Gastroesophageal sphincter (tissue), 4 donors: ENCODE results near the gene BRD1. TPM values are rescaled to one million over a fixed set of nuclear protein-coding genes. Genes with fewer than 3 reads are reported as not detected.
A peak's percentile ranks its signal among the peaks of the same experiment; 100 is the strongest.

ENCODE experiments used
- ATAC-seq: fragments of 150-250 bp; one replicate; pipeline ENCODE4 v1.9.1; 2016; ENCODE audit warnings: mild to moderate bottlenecking, moderate library complexity
- H3K27ac ChIP-seq, 4 donors: fragments of 200-600 bp; sonication (generic) in 3 of 4; 1 replicate in 3 of 4; 2 replicates in 1 of 4; pipeline ENCODE4 v1.5.1; 2016 to 2019
- H3K27me3 ChIP-seq: fragments of 200-600 bp; sonication (generic); one replicate; pipeline ENCODE4 v1.5.1; 2019
- H3K36me3 ChIP-seq, 2 donors: fragments of 200-600 bp; sonication (generic); one replicate each; pipeline ENCODE4 v1.5.1; 2019; ENCODE audit warnings: control low read depth in 1 of 2
- H3K4me1 ChIP-seq, 3 donors: fragments of 200-600 bp; sonication (generic); 1 replicate in 2 of 3; 2 replicates in 1 of 3; pipeline ENCODE4 v1.5.1; 2016 to 2019; ENCODE audit warnings: control low read depth in 2 of 3
- H3K4me3 ChIP-seq, 2 donors: fragments of 200-600 bp; sonication (generic); one replicate each; pipeline ENCODE4 v1.5.1; 2019; ENCODE audit warnings: mild to moderate bottlenecking in 1 of 2, moderate library complexity in 1 of 2
- H3K9me3 ChIP-seq, 3 donors: fragments of 200-600 bp; sonication (generic); one replicate each; pipeline ENCODE4 v1.5.1; 2017 to 2019; ENCODE audit warnings: control low read depth in 2 of 3
- EP300 ChIP-seq: sonication (generic); formaldehyde crosslinking; IDR thresholded peaks from one replicate; pipeline ENCODE4 v1.6.1; 2017; ENCODE audit warnings: antibody characterized with exemption, mild to moderate bottlenecking
- POLR2A ChIP-seq, 2 donors: fragments of 450-650 bp; IDR thresholded peaks; one replicate each; pipeline ENCODE4 v1.6.1; 2017; ENCODE audit warnings: antibody characterized with exemption in 2 of 2, mild to moderate bottlenecking in 2 of 2, moderate library complexity in 1 of 2
- POLR2AphosphoS5 ChIP-seq: sonication (generic); formaldehyde crosslinking; IDR thresholded peaks from one replicate; pipeline ENCODE4 v1.6.1; 2017; ENCODE audit warnings: antibody characterized with exemption
- WGBS, 2 donors: methylation state at CpG; one replicate each; pipeline ENCODE4 v1.1.5; 2018; ENCODE audit warnings: low coverage in 1 of 2; 5-methylcytosine and 5-hydroxymethylcytosine counted together
- total RNA-seq, 4 donors: library from RNA; depleted of rRNA; stranded (reverse); fragments of >200 nt; gene quantifications; one replicate each; pipeline ENCODE4 v1.1.0, GENCODE V29; 2016
- TF ChIP-seq, protein P1 (sequence below), 4 experiments: fragments of 200-600 bp in 2 of 4; fragments of 450-650 bp in 2 of 4; sonication (generic) in 1 of 4; IDR thresholded peaks; one replicate each; pipeline ENCODE4 v1.5.1; 2017 to 2019; ENCODE audit warnings: antibody characterized with exemption in 4 of 4, mild to moderate bottlenecking in 2 of 4, moderate library complexity in 2 of 4

Gene BRD1
- total RNA-seq, 4 donors from 2014 or later = 36.0 to 66.0 (median 45.5) TPM

DNA sequence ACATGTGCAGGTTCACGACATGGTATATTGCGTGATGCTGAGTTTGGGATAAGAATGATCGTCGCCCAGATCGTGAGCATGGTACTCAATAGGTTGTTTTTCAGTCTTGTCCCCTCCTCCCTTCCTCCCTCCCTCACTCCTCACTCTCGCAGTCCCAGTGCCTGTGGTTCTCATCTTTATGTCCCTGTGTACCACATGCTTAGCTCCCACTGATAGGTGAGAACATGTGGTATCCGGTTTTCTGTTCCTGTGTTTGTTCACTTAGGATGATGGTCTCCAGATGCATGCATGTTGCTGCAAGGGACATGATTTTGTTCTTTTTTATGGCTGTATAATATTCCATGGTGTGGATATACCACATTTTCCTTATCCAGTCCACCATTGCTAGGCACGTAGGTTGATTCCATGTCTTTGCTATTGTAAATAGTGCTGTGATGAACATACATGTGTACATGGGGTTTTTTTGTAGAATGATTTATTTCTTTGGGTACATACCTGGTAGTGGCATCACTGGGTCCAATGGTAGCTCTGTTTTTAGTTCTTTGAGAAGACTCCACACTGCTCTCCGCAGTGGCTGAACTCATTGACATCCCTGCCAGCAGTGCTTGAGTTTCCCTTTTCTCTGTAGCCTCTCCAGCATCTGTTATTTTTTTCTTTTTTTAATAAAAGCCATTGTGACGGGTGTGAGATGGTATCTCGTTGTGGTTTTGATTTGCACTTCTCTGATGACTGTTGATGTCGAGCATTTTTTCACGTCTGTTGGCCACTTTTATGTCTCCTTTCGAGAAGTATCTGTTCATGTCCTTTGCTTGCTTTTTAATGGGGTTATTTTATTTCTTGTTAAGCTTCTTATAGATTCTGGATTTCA is 42.4 kb upstream of the BRD1 start:
- Histone ChIP-seq H3K27ac (no peak overlapping the region), H3K27me3 (no peaks in the 10 kb centered on the region), H3K4me3 (no peak overlapping the region), H3K36me3 (peaks cover 0 to 21% of the 10 kb centered on the region in 2 donors), H3K4me1 (no peaks in the 10 kb centered on the region), H3K9me3 (peaks cover 0 to 46% (median 0%) of the 10 kb centered on the region in 3 donors)
- 95% methylated on average over 12 to 13 of the region's 14 CpGs for WGBS, 2 donors
- ATAC-seq = no peak
- TF ChIP-seq, protein P1, sequence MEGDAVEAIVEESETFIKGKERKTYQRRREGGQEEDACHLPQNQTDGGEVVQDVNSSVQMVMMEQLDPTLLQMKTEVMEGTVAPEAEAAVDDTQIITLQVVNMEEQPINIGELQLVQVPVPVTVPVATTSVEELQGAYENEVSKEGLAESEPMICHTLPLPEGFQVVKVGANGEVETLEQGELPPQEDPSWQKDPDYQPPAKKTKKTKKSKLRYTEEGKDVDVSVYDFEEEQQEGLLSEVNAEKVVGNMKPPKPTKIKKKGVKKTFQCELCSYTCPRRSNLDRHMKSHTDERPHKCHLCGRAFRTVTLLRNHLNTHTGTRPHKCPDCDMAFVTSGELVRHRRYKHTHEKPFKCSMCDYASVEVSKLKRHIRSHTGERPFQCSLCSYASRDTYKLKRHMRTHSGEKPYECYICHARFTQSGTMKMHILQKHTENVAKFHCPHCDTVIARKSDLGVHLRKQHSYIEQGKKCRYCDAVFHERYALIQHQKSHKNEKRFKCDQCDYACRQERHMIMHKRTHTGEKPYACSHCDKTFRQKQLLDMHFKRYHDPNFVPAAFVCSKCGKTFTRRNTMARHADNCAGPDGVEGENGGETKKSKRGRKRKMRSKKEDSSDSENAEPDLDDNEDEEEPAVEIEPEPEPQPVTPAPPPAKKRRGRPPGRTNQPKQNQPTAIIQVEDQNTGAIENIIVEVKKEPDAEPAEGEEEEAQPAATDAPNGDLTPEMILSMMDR (IDR thresholded peaks at IDR 0.05) = no peak
- TF ChIP-seq POLR2A (IDR thresholded peaks at IDR 0.05) (no peak), EP300 (no peak), POLR2AphosphoS5 (no peak)

DNA sequence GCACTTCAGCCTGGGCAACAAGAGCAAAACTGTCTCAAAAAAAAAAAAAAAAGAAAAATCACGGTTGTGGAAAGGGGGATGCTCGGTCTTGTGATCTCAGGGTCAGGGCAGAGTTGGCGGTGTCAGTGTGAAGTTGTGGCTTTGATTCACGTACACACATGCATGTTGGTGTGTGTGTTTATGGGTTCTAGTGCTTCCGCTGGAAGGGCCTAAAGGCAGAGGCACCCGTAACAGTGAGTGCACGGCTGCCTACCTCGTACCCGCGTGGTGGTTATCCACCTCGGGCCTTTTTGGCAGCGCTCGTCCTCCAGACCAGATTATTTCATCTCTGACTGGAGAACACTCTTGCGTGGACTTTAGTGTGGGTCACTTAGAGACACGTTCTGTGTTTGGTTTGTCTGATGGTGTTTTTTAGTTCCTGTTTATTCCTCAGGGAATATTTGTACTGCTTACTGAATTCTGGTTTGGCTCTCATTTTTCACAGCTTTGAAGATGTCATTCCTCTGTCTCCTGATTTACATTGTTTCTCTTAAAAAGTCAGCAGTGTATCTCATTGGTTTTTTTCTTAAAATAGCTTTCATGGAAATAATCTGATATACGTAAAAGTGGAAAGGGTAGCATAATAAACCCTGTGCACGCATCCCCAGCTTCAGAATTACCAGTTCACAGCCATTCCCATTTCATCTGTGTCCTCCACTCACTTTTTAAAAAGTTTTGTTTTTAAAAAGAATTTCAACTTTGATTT is 41.6 kb upstream of the BRD1 start:
- peaks cover 0 to 14% of the 10 kb centered on the region in 2 donors for H3K36me3 ChIP-seq
- WGBS, 2 donors = 91 to 93% methylated on average over 14 to 17 of the region's 17 CpGs
- no peak for ATAC-seq

DNA sequence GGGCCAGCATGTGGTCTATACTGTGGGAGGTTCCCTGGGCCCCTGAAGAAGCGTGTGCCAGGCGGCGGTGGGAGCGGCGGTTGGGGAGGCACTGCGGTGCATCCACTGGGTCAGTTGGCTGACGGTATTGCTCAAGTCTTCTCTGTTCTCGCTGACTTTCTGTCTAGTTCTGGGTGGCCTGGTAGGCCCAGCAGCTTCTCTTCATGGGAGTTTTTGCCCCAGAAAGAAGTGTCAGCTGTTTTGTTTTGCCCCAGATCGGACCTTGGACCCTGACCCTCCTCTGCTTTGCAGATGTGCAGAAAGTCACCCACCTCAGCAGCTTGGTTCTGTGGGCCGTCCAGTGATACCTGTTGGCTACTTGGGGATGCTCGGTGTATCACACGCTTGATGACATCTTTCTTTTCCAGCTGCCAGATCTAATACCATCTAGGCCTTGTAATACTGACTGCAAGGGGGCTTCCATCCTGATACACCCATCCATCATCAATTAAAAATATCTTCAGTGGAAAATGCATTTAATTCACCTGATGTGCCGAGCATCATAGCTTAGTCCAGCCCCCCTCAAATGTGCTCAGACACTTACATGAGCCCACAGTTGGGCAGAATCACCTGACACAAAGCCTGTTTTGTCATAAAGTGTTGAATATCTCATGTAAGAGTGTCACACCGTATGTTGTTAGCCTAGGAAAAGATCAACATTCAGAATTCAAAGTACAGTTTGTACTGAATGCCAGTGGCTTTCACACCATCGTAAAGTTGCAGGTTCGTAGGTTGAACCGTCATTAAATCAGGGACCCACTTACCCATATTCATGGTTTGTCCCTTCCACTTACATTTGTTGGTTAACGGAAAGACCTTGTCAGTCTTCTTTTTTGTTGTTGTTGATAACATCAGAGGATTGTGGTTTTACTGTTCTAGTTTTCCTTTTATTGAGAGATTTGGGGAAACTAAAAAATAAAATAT is 39.9 kb upstream of the BRD1 start:
- no peak overlapping the region for H3K4me3 ChIP-seq
- no peaks in the 10 kb centered on the region for H3K27me3 ChIP-seq
- 84 to 94% methylated on average over 5 to 16 of the region's 18 CpGs for WGBS, 2 donors
- TF ChIP-seq POLR2A (IDR thresholded peaks at IDR 0.05) = no peak
- TF ChIP-seq EP300 = no peak
- TF ChIP-seq, protein P1 (IDR thresholded peaks at IDR 0.05) = no peak
- TF ChIP-seq POLR2AphosphoS5 = no peak
- peaks cover 0 to 49% (median 0%) of the 10 kb centered on the region in 3 donors for H3K9me3 ChIP-seq
- peak; percentile 13 for ATAC-seq
- H3K27ac ChIP-seq = no peak overlapping the region
- H3K4me1 ChIP-seq = no peaks in the 10 kb centered on the region
- H3K36me3 ChIP-seq = peaks cover 0 to 8% of the 10 kb centered on the region in 2 donors

More for the DNA sequence above, 41.6 kb upstream of the BRD1 start:
- Histone ChIP-seq H3K4me1 (no peaks in the 10 kb centered on the region), H3K27ac (no peak overlapping the region), H3K27me3 (no peaks in the 10 kb centered on the region), H3K4me3 (no peak overlapping the region), H3K9me3 (peaks cover 0 to 49% (median 0%) of the 10 kb centered on the region in 3 donors)
- TF ChIP-seq EP300 (no peak), POLR2AphosphoS5 (no peak), POLR2A (IDR thresholded peaks at IDR 0.05) (no peak)
- TF ChIP-seq, protein P1 (IDR thresholded peaks at IDR 0.05) = no peak

DNA sequence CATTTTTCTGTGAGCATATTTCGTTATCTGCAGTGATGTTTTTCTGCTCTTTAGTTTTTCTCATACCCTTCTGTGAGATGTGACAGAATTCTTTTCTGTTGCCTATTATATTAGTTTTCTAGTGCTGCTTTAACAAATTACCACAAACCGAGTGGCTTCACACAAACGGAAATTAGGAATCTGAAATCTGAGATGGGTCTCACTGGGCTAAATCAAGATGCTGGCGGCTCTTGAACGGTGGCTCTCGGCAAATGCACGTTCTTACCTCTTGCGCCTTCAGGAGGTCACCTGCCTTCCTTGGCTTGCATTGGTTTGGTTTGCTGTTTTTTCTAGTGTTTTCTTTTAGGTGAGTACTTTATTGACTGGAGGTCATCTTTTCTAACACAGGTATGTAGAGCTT is 39.0 kb upstream of the BRD1 start:
- Histone ChIP-seq H3K27me3 (no peaks in the 10 kb centered on the region), H3K9me3 (peaks cover 0 to 49% (median 0%) of the 10 kb centered on the region in 3 donors), H3K36me3 (peaks cover 0 to 8% of the 10 kb centered on the region in 2 donors), H3K4me3 (no peak overlapping the region), H3K4me1 (no peaks in the 10 kb centered on the region), H3K27ac (no peak overlapping the region)
- no peak for ATAC-seq
- TF ChIP-seq, protein P1 (IDR thresholded peaks at IDR 0.05) = no peak
- TF ChIP-seq POLR2AphosphoS5 (no peak), POLR2A (IDR thresholded peaks at IDR 0.05) (no peak), EP300 (no peak)
- WGBS, 2 donors = 86 to 89% methylated on average over 4 to 8 of the region's 8 CpGs
